Inferior parietal cortex (tissue), 1 donor: ENCODE measurements around the gene GJA4.

ENCODE experiments used
- DNase-seq: peaks from one replicate; pipeline ENCODE4 v3.0.0-alpha.2; 2016; ENCODE audit errors: extremely low spot score

The GJA4 gene

DNA sequence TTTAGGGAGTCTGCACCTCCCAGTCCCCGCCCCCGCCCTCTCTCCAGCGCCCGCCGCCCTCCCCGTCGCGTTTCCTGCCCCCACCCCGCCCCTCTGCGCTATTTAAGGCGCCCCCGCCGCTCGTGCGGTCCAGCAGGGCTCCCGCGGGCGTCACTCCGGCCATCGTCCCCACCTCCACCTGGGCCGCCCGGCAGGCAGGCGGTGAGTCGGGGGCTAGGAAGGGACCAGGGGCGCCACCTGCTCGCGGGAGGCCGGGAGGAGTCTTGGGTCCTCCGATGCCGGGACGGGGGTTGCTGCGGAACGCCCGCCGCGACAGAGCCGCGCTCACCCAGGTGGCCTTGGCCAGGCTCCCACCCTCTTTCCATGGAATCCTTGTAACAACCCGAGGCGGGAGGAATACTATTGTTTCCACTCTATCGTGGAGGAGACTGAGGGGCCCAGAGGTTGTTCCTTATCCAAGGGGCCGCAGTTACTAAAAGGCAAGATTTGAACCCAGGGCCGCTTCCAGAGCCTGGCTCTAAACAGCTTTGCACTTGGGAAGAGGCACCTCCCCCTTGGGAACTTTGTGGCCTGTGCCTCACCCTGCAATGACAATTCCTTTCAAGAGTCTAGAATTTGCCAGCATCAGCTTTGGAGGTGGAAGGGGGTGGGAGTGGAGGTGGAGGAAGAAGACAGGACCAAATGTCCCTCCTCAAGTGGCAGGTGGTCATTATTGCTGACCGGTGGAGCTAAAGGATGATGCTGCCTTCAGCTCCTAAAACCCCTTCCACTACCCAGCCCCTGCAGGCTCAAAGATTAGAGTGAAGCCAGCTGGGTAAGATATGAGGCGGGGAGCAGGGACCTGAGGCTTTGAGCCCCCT is at the start of gene GJA4:
TSS of gene GJA4 (plus strand) at position 132 of the 860 bp plus-strand sequence. CDS start 1,215 bp downstream, outside the sequence.
- DNase-seq, result no peak

DNA sequence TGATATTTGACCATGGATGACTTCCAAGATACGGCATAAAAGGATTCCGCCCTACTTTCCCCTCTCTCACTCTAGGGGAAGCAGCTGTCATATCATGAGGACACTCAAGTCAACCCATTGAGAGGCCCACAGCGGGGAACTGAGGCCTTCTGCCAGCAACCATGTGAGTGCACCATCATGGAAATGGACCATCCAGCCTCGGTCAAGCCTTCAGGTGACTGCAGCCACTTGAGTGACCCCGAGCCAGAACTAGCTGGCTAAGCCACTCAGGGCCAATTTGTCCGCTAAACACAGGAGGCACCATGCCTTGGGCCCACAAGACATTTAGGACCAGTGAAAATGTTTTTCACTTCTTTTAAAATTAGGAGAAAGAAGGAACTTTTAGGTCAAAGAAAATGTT is 49.0 kb upstream of the GJA4 start:
- DNase-seq, result no peak

DNA sequence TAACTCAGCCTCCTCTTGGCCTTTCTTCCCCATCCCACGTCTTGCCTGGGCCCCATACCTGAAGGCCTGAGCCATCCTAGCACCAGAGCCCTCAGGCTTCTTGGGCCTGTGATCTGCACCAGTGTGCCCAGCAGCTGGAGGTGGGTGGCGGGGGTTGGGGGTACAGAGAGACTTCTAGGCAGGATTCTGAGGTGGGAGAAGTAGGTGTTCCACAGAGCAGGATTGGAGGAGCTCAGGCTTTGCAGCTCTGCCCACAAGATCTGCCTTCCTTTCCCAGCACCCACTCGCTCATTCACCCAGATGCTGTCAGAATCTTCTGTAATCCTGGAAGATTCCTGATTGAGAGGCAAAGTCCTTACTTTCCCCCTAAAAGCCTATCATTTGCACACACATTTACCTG is 47.9 kb upstream of the GJA4 start:
- DNase-seq, result no peak

DNA sequence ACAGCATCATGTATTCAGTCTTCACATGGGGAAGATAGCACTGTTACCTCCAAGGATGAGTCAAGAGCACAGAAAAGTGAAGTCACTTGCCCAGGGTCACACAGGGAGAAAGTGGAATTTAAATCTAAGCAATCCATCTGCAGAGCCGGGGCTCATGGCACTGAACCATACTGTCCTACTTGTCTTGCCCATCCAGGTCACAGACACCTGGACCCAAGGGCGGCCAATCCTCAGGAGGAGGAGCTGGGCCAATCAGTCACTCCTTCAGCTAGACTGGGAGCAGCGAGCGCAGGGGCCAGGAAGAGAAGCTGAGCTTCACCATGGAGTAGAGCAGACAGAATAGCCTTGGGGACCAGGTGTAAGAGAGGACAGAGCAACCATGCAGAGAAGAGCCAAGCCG is 47.1 kb upstream of the GJA4 start:
- no peak for DNase-seq

DNA sequence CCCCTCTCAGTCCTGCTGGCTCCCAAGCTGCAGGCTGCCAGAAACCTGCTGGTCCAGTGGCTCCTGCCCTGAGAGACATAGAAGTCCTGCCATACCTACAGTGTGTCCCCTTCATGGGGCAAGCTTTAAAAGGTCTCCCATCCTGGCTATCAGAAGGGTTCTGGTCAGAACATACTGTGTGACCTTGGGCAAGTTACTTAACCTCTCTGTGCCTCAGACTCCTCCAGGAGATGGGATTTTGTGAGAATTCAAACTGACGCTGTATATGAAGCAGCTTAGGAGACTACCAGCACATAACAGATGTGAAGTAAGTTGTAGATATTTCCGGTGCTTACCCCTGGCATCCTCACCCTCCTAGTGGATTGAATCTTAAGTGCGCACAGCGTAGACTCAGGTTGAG is 46.7 kb upstream of the GJA4 start:
- no peak for DNase-seq

DNA sequence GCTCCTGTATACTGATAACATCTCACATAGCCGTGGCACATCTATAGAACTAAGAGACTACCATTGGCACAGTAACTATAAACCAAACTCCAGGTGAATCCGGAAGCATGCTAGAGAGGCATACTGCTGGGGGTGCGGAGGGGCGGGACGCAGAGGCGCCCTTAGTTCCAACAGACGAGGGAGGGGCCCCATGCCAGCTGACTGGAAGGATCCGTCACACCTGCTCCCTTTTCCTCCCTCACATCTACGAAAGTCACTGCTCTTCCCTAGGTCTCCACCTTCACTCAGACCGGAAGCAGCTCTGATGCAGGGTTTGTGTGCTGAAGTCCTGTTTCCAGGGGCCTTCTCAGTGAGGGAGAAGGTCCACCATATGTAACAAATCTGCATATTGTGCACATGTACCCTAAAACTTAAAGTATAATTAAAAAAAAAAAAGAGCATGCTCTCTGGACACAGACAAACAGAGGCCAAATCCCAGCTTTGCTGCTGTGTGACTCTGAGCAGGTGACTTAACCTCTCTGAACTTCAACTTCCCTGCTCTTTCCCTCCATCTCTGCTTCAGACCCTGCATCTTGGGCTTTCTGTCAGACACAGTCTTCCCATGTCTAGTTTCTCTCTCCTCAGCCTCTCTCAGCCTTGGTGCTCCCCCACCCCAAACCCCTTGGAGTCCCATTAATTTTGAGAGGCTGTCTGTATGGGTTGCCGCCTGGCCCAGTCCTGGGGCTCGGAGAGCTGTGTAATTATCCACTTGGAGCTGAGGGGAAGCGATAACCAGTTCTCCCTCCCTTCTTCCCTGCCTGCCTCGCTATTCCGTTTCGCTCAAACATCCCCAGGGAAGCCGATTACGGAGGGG is 45.8 kb upstream of the GJA4 start:
- no peak for DNase-seq

DNA sequence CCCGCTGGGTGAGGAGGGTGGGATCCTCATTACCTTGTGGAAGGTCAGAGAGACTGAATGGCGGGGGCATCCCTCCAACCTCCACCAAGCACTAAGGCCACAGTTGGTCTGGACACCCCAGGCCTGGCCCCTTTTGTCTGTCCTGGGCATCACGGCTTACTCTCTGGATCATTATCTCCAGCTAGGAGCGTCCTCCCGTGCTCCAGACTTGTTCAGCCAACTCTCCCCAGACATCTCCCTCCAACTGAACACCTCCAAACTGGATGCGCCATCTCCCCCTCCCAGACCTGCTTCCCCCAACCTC is 45.2 kb upstream of the GJA4 start:
- no peak for DNase-seq

DNA sequence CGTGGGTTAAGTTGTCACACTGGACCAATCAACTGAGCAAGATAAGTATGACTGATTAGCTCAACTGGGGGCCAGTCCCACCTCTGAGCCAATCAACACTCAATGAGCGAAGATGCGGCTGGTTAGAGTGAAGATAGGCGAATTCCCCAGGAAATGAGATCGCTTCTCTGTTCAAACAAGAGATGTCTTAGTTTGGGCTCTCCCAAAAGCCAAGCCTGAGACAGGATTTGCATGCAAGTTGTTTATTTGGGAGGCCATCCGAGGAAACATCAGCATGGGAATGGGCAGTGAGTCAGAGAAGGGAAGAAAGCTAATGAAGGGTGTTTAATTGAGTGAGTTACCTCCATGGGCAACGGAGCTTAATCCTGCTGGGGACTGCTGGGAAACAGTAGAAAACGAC is 42.8 kb upstream of the GJA4 start:
- DNase-seq, result no peak

DNA sequence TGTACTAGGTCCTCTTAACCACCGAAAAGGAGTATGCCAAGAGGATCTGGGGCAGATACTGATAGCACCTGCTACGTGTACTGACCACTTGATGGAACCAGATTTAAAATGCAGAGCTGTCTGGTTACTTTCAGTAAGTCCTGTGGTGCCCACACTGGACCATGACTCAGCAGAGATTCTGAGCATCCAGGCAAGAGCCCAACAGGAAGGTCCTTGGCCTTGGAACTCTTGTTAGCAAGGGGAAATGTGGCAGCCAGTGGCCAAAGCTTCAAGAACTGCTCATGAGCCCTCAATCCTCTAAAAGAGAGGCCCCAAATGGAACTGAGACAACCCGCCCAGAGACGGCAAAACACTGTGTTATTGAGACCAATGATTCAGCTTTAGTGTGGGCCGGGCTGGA is 42.2 kb upstream of the GJA4 start:
- no peak for DNase-seq

DNA sequence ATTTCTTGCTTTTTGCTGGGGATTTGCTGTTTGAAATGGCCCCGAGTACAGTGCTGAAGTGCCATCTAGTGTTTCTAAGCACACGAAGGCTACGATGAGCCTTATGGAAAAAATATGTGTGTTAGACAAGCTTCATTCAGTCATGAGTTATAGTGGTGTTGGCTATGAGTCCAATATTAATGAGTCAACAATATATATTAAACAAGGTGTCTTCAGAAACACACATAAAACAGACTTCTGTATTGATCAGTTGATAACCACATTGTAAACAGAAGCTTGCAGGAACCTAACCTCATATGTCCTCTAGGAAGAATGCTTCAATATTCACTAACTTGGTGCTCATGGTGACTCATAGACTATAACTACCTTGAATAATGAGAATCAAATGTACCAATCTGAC is 39.6 kb upstream of the GJA4 start:
- no peak for DNase-seq

DNA sequence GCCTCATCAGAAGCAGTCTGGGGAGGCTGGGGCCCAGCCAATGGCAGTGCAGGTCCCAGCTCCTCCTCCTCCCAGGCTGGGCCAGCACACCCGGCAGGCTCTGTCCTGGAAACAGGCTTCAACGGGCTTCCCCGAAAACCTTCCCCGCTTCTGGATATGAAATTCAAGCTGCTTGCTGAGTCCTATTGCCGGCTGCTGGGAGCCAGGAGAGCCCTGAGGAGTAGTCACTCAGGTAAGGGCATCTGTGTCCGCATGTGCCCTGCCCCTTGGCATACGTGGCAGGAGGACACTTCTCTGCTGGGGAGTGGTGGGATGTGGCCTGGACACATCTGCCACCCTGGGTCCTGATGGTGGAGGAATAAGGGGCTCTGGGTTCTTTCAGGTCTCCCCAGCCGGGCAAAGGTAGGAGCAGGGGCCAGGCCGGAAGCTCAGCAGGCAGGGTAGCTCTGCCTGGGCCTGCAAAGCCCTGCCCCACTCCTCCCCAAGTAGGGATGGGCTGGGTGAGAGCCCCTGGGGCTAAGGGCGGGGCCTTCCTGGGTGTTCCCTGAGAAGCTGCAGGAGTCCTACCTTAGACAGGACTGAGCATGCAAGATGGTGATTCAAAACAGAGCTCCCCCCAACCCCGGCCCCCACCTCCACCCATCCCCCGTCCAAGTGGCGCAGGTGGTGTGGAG is 37.7 kb upstream of the GJA4 start, which contains the start of gene GJB5:
TSS of gene GJB5 (plus strand) at position 84 of the 674 bp plus-strand sequence. CDS start 2,284 bp downstream, outside the sequence.
- DNase-seq, result no peak

DNA sequence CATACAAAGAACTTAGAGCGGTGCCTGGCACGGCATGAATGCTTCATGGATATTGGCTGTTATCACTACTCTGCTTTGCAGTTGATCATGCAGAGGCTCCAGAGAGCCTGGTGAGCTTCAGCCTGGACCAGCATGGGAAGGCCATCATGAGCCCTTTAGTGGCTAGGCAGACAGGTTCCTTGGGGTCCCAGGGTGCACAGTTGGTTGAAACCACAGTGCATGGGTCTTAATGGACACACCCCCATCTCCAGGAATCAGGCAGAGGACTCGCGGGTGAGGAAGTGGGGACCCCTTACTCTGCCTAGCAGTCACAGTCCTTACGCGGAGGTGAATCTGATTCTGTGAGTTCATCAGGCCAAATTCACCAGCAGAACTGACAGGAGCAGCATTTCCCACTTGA is 36.8 kb upstream of the GJA4 start:
- no peak for DNase-seq

DNA sequence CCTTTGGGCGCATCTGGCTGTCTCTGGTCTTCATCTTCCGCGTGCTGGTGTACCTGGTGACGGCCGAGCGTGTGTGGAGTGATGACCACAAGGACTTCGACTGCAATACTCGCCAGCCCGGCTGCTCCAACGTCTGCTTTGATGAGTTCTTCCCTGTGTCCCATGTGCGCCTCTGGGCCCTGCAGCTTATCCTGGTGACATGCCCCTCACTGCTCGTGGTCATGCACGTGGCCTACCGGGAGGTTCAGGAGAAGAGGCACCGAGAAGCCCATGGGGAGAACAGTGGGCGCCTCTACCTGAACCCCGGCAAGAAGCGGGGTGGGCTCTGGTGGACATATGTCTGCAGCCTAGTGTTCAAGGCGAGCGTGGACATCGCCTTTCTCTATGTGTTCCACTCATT is 35.4 kb upstream of the GJA4 start:
- DNase-seq, result no peak

DNA sequence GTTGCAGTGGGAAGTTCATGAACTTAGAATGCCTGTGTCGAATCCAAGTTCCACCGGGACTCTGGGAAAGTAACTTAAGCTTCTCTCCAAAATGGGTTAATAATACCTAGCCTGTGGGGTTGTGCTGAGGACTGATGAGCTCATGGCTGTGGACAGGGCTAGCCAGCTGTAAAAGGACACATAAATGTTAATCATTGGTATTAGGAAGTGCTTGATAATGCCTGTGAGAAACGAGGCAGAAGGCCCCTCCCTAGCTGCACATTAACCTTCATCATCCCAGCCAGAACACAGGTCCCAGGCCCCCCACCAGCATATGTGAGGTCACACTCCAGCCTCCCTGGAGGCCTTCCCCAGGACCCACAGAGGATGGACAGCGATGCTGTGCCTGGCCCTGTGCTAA is 34.0 kb upstream of the GJA4 start:
- no peak for DNase-seq

DNA sequence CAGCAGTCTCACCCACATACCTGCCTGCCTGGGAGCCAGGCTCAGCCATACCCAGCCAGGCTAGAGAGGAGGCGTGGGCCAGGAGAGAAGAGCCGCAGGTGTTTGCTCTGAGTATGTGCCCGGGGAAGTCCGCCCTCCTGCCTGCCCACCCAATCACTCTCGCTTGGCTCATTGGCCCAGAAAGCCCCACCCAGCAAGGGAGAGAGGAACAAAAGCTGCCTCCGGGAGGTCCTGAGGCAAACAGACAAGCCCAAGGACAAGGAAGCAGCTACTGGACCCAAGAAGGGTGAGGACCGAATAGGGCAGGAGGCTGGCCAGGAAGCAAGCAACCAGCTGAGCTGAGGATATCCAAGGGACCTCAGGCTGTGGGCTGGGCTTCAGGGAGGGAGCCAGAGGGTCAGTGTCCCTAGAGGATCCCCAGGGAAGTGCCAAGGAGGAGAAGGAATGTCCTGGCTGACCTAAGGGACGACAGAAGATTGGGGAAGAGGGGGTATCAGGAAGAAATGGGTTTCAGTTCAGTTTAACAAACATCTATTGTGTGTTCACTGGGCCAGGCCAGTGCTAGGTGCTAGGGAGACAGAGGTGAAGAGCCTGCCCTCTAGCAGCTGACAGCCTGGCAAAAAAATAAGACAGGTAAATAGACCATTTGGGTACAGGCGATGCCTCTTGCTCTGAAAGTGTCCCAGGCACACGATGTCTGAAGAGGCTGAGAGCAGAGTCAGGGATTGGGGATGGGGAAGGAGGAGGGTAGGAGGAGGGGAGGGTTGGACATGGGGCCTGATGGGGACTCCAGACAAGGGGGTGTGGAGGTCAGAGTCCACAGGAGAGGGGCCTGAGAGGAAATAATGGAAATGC is 33.1 kb upstream of the GJA4 start, which contains the start of gene GJB4:
TSS of gene GJB4 (plus strand) at position 238 of the 855 bp plus-strand sequence. CDS start 1,515 bp downstream, outside the sequence.
- DNase-seq, result no peak

DNA sequence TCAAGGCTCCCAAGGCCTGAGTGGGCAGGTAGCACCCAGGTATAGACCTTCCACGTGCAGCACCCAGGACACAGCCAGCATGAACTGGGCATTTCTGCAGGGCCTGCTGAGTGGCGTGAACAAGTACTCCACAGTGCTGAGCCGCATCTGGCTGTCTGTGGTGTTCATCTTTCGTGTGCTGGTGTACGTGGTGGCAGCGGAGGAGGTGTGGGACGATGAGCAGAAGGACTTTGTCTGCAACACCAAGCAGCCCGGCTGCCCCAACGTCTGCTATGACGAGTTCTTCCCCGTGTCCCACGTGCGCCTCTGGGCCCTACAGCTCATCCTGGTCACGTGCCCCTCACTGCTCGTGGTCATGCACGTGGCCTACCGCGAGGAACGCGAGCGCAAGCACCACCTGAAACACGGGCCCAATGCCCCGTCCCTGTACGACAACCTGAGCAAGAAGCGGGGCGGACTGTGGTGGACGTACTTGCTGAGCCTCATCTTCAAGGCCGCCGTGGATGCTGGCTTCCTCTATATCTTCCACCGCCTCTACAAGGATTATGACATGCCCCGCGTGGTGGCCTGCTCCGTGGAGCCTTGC is 31.5 kb upstream of the GJA4 start:
- no peak for DNase-seq

DNA sequence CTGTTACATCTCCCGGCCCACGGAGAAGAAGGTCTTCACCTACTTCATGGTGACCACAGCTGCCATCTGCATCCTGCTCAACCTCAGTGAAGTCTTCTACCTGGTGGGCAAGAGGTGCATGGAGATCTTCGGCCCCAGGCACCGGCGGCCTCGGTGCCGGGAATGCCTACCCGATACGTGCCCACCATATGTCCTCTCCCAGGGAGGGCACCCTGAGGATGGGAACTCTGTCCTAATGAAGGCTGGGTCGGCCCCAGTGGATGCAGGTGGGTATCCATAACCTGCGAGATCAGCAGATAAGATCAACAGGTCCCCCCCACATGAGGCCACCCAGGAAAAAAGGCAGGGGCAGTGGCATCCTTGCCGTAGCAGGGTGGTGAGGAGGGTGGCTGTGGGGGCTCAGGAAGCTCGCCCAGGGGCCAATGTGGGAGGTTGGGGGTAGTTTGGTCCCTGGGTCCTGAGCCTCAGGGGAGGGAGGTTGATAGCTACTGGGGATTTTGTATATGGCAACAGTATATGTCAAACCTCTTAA is 31.0 kb upstream of the GJA4 start:
- no peak for DNase-seq

DNA sequence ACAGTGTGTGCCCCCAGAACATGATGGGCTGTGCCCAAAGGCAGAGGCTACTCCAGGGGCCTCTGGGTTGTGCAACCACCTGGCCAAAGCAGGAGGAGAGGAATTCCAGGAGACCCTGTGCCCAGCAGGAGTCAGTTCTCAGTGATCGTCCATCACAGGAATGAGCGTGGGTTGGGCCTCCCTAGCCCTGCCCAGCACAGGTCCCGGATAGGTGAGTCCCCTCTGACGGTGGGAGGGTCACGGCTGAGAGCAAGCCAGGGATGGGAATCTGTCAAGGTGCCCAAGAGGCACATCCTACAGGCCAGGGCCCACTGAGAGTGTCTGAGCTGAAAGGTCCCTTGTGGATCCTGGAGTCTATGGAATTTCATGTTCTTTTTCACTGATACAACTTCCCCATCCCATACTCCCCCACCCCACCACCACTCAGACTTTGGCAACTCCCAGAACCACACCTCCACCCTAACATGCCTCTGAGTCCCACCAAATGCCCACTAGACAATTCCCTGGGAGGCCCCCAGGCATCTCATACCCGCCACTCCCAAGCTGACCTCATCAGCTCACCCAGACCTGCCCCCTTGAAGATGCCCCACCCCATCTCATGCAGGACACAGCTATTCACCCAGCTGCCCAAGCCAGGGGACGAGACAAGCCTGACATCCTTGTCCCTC is 30.2 kb upstream of the GJA4 start:
- no peak for DNase-seq

DNA sequence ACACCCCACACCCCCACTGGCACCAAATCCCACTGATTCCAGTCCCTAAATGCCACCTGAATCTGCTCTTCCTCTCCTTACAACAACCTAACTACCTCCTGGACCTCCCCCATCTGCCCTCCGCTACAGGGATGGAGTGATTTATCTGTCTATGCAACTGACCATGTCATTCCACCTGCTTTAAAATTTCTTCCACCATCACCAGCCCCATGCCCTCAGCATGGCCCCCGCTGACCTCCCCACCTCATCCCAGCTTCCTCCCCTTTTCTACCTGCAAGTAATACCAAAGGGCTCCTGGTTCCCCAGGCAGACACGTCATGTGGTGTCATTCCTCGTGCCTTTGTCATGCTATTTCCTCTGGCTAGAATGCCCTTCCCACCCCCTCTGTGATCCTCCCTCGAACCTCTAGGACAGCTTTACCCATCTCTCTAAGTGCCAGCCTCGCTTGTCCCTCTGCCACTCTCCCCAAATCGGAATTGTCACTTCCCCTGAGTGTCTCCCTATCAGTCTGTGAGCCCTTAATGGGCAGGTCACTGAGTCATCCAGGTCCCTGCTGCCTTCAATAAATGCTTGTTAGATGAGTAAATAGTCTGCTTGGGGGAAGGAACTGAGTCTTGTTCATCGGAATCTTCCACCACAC is 29.5 kb upstream of the GJA4 start:
- DNase-seq, result no peak

DNA sequence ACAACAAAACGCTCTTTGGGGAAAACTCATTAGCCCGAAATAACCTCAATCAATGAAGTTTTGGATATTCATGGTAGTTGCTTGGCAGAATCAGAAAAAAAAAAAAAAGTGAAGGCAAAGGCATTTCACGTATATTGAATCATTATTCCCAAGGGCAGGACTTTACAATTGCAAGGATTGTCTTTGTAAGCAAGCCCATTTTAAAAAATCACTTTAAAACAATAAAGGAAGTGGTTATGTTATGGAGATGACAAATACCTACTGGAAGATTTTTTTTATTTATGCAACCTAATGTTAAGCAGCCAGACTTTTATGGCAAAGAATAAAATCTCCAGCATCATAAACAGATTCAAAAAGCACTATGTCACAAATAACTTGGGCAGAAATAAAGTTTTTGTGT is 23.9 kb upstream of the GJA4 start:
- DNase-seq, result no peak
